C4-2B (cell line): ENCODE measurements around the gene CAMTA1.

Experiments used
- ZFX ChIP-seq: fragments of 450-650 bp; IDR thresholded peaks from 2 replicates; pipeline ENCODE4 v1.6.1; 2017
- TF ChIP-seq, protein P1 (sequence below): fragments of 450-650 bp; conservative IDR thresholded peaks from 2 replicates; pipeline ENCODE4 v1.5.1; 2017; ENCODE audit warnings: mild to moderate bottlenecking

DNA sequence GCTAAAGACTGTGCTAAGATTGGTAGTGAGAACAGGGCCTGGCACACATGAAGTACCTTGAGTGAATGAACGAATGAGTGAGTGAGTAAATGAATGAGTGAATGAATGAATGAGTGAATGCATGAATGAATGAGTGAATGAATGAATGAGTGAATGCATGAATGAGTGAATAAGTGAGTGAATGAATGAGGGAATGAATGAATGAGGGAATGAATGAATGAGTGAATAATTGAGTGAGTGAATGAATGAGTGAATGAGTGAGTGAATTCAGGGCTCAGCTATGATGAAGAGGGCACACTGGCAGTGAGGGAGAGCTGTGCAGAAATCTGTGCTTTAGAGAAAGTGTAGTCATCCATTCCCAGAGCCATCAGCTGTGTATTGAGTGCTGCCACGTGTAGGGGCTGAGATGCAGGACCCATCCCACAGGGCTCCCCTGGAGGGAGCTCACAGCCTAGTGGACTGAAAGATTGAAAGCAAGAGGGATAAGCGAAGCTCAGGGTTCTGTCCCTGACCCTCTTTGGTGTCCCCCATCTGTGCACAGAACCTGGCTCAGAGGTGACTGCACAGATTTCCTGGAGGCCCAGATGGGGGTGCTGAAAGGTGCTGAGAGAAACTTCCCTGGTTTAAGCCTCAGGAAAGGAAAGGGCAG, 767.9 kb downstream of the CAMTA1 start:
- TF ChIP-seq, protein P1, sequence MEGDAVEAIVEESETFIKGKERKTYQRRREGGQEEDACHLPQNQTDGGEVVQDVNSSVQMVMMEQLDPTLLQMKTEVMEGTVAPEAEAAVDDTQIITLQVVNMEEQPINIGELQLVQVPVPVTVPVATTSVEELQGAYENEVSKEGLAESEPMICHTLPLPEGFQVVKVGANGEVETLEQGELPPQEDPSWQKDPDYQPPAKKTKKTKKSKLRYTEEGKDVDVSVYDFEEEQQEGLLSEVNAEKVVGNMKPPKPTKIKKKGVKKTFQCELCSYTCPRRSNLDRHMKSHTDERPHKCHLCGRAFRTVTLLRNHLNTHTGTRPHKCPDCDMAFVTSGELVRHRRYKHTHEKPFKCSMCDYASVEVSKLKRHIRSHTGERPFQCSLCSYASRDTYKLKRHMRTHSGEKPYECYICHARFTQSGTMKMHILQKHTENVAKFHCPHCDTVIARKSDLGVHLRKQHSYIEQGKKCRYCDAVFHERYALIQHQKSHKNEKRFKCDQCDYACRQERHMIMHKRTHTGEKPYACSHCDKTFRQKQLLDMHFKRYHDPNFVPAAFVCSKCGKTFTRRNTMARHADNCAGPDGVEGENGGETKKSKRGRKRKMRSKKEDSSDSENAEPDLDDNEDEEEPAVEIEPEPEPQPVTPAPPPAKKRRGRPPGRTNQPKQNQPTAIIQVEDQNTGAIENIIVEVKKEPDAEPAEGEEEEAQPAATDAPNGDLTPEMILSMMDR = no peak
- no peak for TF ChIP-seq ZFX
